PC-3 (cell line): ENCODE data around the gene NRG3. TPM values are rescaled to one million over a fixed set of nuclear protein-coding genes. Genes with fewer than 3 reads are reported as not detected.

Source experiments
- ATAC-seq: fragments of 200-7000 bp; cut with Tn5 transposase; 2 replicates; pipeline ENCODE4 v1.9.1; 2020; ENCODE audit warnings: mild to moderate bottlenecking, moderate library complexity
- BruUV-seq: library from RNA; stranded (reverse); fragments of 400-500 nt; replicated peaks from 2 replicates; lab custom pipeline; 2021; lab: Mats Ljungman, UMichigan
- CTCF ChIA-PET: fragments of 300-600 bp; sonication (Branson Sonifier 250); formaldehyde crosslinking; loops from one replicate; lab custom pipeline; 2022; ENCODE audit warnings: antibody characterized with exemption; lab: Charles Lee
- POLR2A ChIA-PET: fragments of 300-600 bp; sonication (Branson Sonifier 250); formaldehyde crosslinking; loops from one replicate; lab custom pipeline; 2022; ENCODE audit warnings: antibody characterized with exemption; ENCODE audit not compliant: unreplicated experiment; lab: Charles Lee
- DNase-seq: peaks from one replicate; pipeline ENCODE4 v3.0.0-alpha.2; 2015
- H2AFZ ChIP-seq: fragments of 300-600 bp; sonication (generic); 2 replicates; pipeline ENCODE4 v1.6.0; 2016; ENCODE audit warnings: antibody characterized with exemption, low read length
- H3F3A ChIP-seq: fragments of 300-600 bp; sonication (generic); one replicate; pipeline ENCODE4 v1.6.0; 2017; ENCODE audit warnings: antibody characterized with exemption, low read length, control low read depth, mild to moderate bottlenecking; ENCODE audit not compliant: unreplicated experiment
- H3K27ac ChIP-seq: fragments of 300-600 bp; sonication (generic); 2 replicates; pipeline ENCODE4 v1.5.1; 2016; ENCODE audit warnings: mild to moderate bottlenecking, low read length
- H3K27me3 ChIP-seq: fragments of 300-600 bp; sonication (generic); 2 replicates; pipeline ENCODE4 v1.6.1; 2016; ENCODE audit warnings: low read length, mixed read lengths
- H3K36me3 ChIP-seq: fragments of 300-600 bp; sonication (generic); 2 replicates; pipeline ENCODE4 v1.6.1; 2016; ENCODE audit warnings: low read depth, mixed run types, low read length, mixed read lengths
- H3K4me1 ChIP-seq: fragments of 300-600 bp; sonication (generic); 2 replicates; pipeline ENCODE4 v1.5.1; 2016; ENCODE audit warnings: low read length; ENCODE audit not compliant: insufficient read depth
- H3K4me2 ChIP-seq: fragments of 300-600 bp; sonication (generic); 2 replicates; pipeline ENCODE4 v1.6.0; 2016; ENCODE audit warnings: low read length
- H3K4me3 ChIP-seq: fragments of 300-600 bp; sonication (generic); 2 replicates; pipeline ENCODE4 v1.5.1; 2016; ENCODE audit warnings: mild to moderate bottlenecking, low read length, mixed read lengths
- H3K79me2 ChIP-seq: fragments of 300-600 bp; sonication (generic); 2 replicates; pipeline ENCODE4 v1.6.1; 2017; ENCODE audit warnings: low read length, mixed read lengths
- H3K9ac ChIP-seq: fragments of 300-600 bp; sonication (generic); 2 replicates; pipeline ENCODE4 v1.6.0; 2016; ENCODE audit warnings: mild to moderate bottlenecking, low read length
- H3K9me2 ChIP-seq: fragments of 300-600 bp; sonication (generic); replicated peaks from 2 replicates; pipeline ENCODE4 v1.6.1; 2016; ENCODE audit warnings: mixed run types, low read length, mixed read lengths
- H3K9me3 ChIP-seq: fragments of 300-600 bp; sonication (generic); 2 replicates; pipeline ENCODE4 v1.6.1; 2016; ENCODE audit warnings: low read length, mixed read lengths
- H4K20me1 ChIP-seq: fragments of 300-600 bp; sonication (generic); 2 replicates; pipeline ENCODE4 v1.6.1; 2016; ENCODE audit warnings: low read length, mixed read lengths
- CTCF ChIP-seq: fragments of 300-600 bp; sonication (generic); conservative IDR thresholded peaks from 2 replicates; pipeline ENCODE4 v1.5.1; 2017; ENCODE audit warnings: antibody characterized with exemption, low read depth, mild to moderate bottlenecking, low read length
- EZH2 ChIP-seq: fragments of 300-600 bp; sonication (generic); IDR thresholded peaks from one replicate; pipeline ENCODE4 v1.6.1; 2017; ENCODE audit warnings: antibody characterized with exemption, mild to moderate bottlenecking, low read length; ENCODE audit not compliant: unreplicated experiment
- EZH2phosphoT487 ChIP-seq: fragments of 300-600 bp; sonication (generic); IDR thresholded peaks from 2 replicates; pipeline ENCODE4 v1.6.1; 2018; ENCODE audit warnings: mild to moderate bottlenecking, antibody characterized with exemption, low read length, borderline replicate concordance
- intact Hi-C: fragments of 100-400 bp; cut with micrococcal nuclease; formaldehyde crosslinking; loops from 2 replicates; pipeline ENCODE4 v1.9.0; 2023
- total RNA-seq: library from RNA; depleted of rRNA; stranded (reverse); fragments of >200 nt; gene quantifications from 2 replicates; pipeline ENCODE4 v1.2.3, GENCODE V29; 2014

NRG3 gene
- total RNA-seq, 1 experiment from 2014 or later: not detected

GRCh38 chr10:82811621-82812020 lies 936.6 kb downstream of the NRG3 start:
- H3K4me1 ChIP-seq: no peaks in the 10 kb centered on the region
- H3K9ac ChIP-seq: no peak overlapping the region
- CTCF ChIA-PET: no interaction called here
- intact Hi-C loops: no loop called here
- H3K9me3 ChIP-seq: peaks cover 4% of the 10 kb centered on the region; the same call in 1 of the 2 replicates
- 0 out of 2 replicates have a peak, but pooled peaks have one; percentile 15 for TF ChIP-seq CTCF
- no peak for TF ChIP-seq EZH2
- no peak for TF ChIP-seq EZH2phosphoT487
- POLR2A ChIA-PET: no interaction called here
- no peaks in the 10 kb centered on the region for H3F3A ChIP-seq
- no TSS peak for BruUV-seq
- H3K4me2 ChIP-seq: no peak overlapping the region
- H3K27ac ChIP-seq: no peak overlapping the region
- ATAC-seq (no peak), DNase-seq (no peak)
- H3K36me3 ChIP-seq: no peaks in the 10 kb centered on the region
- H4K20me1 ChIP-seq: no peaks in the 10 kb centered on the region
- no peak overlapping the region for H2AFZ ChIP-seq
- H3K9me2 ChIP-seq: no peaks in the 10 kb centered on the region
- H3K79me2 ChIP-seq: no peaks in the 10 kb centered on the region
- H3K27me3 ChIP-seq: no peaks in the 10 kb centered on the region
- H3K4me3 ChIP-seq: no peak overlapping the region

GRCh38 chr10:82813856-82814255 lies 938.9 kb downstream of the NRG3 start:
- CTCF ChIA-PET: no interaction called here

More at GRCh38 chr10:82813856-82814255, 938.9 kb downstream of the NRG3 start:
- no peak overlapping the region for H3K27ac ChIP-seq
- H3F3A ChIP-seq: no peaks in the 10 kb centered on the region
- no peaks in the 10 kb centered on the region for H3K36me3 ChIP-seq
- TF ChIP-seq CTCF (no peak), EZH2phosphoT487 (no peak), EZH2 (no peak)
- no peak overlapping the region for H3K4me3 ChIP-seq
- H3K4me1 ChIP-seq: no peaks in the 10 kb centered on the region
- no peak overlapping the region for H3K9ac ChIP-seq
- no peak overlapping the region for H2AFZ ChIP-seq
- H3K9me2 ChIP-seq: no peaks in the 10 kb centered on the region
- POLR2A ChIA-PET: no interaction called here
- DNase-seq (no peak), ATAC-seq (no peak)
- peaks cover 4% of the 10 kb centered on the region; the same call in 1 of the 2 replicates for H3K9me3 ChIP-seq
- intact Hi-C loops: no loop called here
- no peaks in the 10 kb centered on the region for H3K27me3 ChIP-seq
- H4K20me1 ChIP-seq: no peaks in the 10 kb centered on the region
- no peak overlapping the region for H3K4me2 ChIP-seq
- BruUV-seq: no TSS peak
- H3K79me2 ChIP-seq: no peaks in the 10 kb centered on the region
